ENCODE measurements around the gene ALX4.

Gene ALX4

GRCh38 chr11:44300844-44301563 lies 8.9 kb downstream of the ALX4 start:
- DNase-seq, result no peak

- no peak for DNase-seq
These were observed 11.1 kb downstream of the ALX4 start for GRCh38 chr11:44298862-44299261.

GRCh38 chr11:44290208-44290607 lies 19.7 kb downstream of the ALX4 start:
- DNase-seq, result no peak

GRCh38 chr11:44288133-44288526 lies 21.8 kb downstream of the ALX4 start:
- DNase-seq, result no peak

- no peak for DNase-seq
These were observed 23.0 kb downstream of the ALX4 start for GRCh38 chr11:44286911-44287310.

GRCh38 chr11:44286268-44286880 lies 23.6 kb downstream of the ALX4 start:
- peak; percentile 34 for DNase-seq

GRCh38 chr11:44285756-44286155 lies 24.2 kb downstream of the ALX4 start:
- DNase-seq, result no peak

- no peak for DNase-seq
These were observed 27.3 kb downstream of the ALX4 start for GRCh38 chr11:44282620-44283019.

GRCh38 chr11:44281151-44281550 lies 28.8 kb downstream of the ALX4 start:
- no peak for DNase-seq

GRCh38 chr11:44280257-44280656 lies 29.7 kb downstream of the ALX4 start:
- no peak for DNase-seq

GRCh38 chr11:44279483-44279882 lies 30.5 kb downstream of the ALX4 start:
- DNase-seq, result no peak

GRCh38 chr11:44277196-44278090 lies 32.5 kb downstream of the ALX4 start:
- no peak for DNase-seq

- no peak for DNase-seq
These were observed 33.9 kb downstream of the ALX4 start for GRCh38 chr11:44275961-44276550.

- DNase-seq, result no peak
These were observed 34.7 kb downstream of the ALX4 start for GRCh38 chr11:44275241-44275640.

- no peak for DNase-seq
These were observed 35.5 kb downstream of the ALX4 start for GRCh38 chr11:44274404-44274803.

- no peak for DNase-seq
These were observed 38.7 kb downstream of the ALX4 start for GRCh38 chr11:44271286-44271685.

GRCh38 chr11:44270403-44271273 lies 39.3 kb downstream of the ALX4 start:
- DNase-seq, result no peak

- peak; percentile 61 for DNase-seq
These were observed 40.3 kb downstream of the ALX4 start for GRCh38 chr11:44269369-44270351.

- no peak for DNase-seq
These were observed 41.3 kb downstream of the ALX4 start for GRCh38 chr11:44268614-44269080.
